IPS-18a (cell line): ENCODE measurements around the gene KSR2.
"Not testable (repeated sequence)": the region's sequence is repeated elsewhere in the genome, so short reads cannot be mapped to it uniquely, and the experiment has no call there.

Source experiments
- H3K27ac ChIP-seq: one replicate; pipeline ENCODE4 v1.5.1; 2013; ENCODE audit warnings: low read length
- H3K27me3 ChIP-seq: one replicate; pipeline ENCODE4 v1.6.1; 2013; ENCODE audit warnings: mild to moderate bottlenecking, low read length; ENCODE audit not compliant: control insufficient read depth, insufficient read depth
- H3K36me3 ChIP-seq: one replicate; pipeline ENCODE4 v1.6.1; 2013; ENCODE audit warnings: low read depth, low read length; ENCODE audit not compliant: control insufficient read depth
- H3K4me1 ChIP-seq: one replicate; pipeline ENCODE4 v1.6.1; 2013; ENCODE audit warnings: low read depth, low read length; ENCODE audit not compliant: control insufficient read depth
- H3K4me3 ChIP-seq: one replicate; pipeline ENCODE4 v1.5.1; 2013; ENCODE audit warnings: low read length
- H3K9ac ChIP-seq: one replicate; pipeline ENCODE4 v1.6.1; 2013; ENCODE audit warnings: mild to moderate bottlenecking, low read length, moderate library complexity
- H3K9me3 ChIP-seq: one replicate; pipeline ENCODE4 v1.6.1; 2013; ENCODE audit warnings: low read depth, low read length; ENCODE audit not compliant: control insufficient read depth

The KSR2 gene

DNA sequence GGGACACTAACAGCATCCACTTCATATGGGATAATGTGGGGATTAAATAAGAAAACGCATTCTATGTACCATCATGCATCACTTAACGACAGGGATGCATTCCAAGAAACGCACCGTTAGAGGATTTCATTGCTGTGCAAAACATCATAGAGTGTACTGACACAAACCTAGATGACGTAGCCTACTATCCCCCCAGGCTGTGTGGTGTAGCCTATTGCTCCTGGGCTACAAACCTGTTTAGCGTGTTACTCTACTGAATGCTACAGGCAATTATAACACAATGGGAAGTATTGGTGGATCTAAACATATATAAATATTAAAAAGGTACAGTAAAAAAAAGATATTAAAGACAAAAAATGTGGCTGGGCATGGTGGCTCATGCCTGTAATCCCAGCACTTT is 230.6 kb downstream of the KSR2 start:
- Histone ChIP-seq H3K4me1 (peaks cover 2% of the 10 kb centered on the region), H3K36me3 (no peaks in the 10 kb centered on the region), H3K9me3 (no peaks in the 10 kb centered on the region), H3K4me3 (no peak overlapping the region), H3K27me3 (no peaks in the 10 kb centered on the region), H3K9ac (no peak overlapping the region), H3K27ac (no peak overlapping the region)

DNA sequence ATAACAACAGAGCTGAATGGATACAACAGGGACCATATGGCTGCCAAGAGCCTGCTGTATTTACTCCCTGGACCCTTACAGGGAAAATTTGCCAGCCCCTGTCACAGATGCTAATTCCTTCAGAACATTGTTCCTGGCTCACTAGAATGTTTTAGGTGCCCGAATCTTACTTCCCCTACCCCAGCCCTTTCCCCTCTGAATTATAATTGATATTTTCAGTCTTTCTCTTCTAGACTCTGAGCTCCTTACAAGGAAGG is 235.3 kb downstream of the KSR2 start:
- Histone ChIP-seq H3K27me3 (no peaks in the 10 kb centered on the region), H3K27ac (no peak overlapping the region), H3K4me3 (no peak overlapping the region), H3K36me3 (no peaks in the 10 kb centered on the region), H3K9me3 (no peaks in the 10 kb centered on the region), H3K4me1 (peaks cover 2% of the 10 kb centered on the region), H3K9ac (no peak overlapping the region)

DNA sequence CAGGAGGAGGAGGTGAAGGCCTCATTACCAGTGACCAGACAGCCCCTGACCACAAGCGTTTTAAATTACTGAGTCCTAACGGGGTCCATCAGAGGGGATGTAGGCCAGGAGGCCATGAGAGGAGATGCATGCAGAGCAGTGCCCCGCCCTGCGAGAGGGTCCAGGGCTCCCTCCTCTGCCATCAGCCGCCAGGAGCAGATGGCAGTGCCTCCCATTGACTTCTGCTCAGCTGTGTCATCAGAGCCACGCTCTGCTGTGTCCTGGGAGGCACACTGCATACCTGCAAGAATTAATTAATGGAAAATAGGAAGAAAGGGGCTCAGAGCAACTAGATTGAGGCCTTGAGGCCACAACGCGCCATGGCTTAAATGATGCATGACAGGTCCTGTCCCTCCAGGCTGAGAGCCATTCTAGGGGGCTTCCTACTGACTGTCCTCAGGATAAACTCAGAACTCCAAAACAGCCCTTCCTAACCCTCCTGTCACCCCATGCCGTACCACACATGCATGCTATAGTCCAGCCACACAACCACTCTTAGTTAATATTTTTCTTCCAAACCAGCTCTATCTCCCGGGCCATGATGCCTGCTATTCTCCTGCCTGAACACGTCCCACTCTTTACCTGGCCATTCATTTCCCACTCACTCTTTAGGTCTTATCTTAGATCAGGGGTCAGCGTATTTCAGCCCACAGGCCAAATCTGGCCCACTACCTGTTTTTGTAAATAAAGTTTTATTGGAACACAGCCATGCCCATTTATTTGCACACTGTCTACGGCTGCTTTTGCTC is 235.8 kb downstream of the KSR2 start:
- H3K9me3 ChIP-seq, result no peaks in the 10 kb centered on the region
- H3K9ac ChIP-seq, result no peak overlapping the region

DNA sequence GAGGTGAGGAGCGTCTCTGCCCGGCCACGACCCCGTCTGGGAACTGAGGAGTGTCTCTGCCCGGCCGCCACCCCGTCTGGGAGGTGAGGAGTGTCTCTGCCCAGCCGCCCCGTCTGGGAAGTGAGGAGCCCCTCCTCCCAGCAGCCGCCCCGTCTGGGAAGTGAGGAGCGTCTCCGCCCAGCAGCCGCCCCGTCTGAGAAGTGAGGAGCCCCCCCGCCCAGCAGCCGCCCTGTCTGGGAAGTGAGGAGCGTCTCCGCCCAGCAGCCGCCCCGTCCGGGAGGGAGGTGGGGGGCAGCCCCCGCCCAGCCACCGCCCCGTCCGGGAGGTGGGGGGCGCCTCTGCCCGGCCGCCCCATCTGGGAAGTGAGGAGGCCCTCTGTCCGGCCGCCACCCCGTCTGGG is 237.7 kb downstream of the KSR2 start:
- H3K27me3 ChIP-seq, H3K9ac ChIP-seq: not testable (repeated sequence)

More for the DNA sequence above, 235.8 kb downstream of the KSR2 start:
- H3K27me3 ChIP-seq, result no peaks in the 10 kb centered on the region
- no peak overlapping the region for H3K27ac ChIP-seq
- H3K4me1 ChIP-seq, result peaks cover under 1% of the 10 kb centered on the region
- no peak overlapping the region for H3K4me3 ChIP-seq
- H3K36me3 ChIP-seq, result no peaks in the 10 kb centered on the region

DNA sequence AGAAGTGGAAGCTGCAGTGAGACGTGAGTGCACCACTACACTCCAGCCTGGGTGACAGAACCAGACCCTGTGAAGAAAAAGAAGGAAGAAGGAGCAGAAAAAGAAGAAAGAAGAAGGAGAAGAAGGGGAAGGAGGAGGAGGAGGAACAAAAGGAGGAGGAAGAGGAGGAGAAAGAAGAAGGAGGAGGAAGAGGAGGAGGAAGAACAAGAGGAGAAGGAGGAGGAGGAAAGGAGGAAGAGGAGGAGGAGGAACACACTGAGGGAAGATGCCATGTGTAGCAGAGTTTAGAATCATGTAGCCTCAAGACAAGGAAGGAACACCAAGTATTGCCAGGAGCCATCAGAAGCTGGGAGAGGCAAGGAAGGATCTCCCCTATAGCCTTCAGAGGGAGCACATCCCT is 241.5 kb downstream of the KSR2 start:
- Histone ChIP-seq H3K4me3 (no peak overlapping the region), H3K36me3 (no peaks in the 10 kb centered on the region), H3K27me3 (no peaks in the 10 kb centered on the region), H3K27ac (no peak overlapping the region), H3K9ac (no peak overlapping the region), H3K9me3 (no peaks in the 10 kb centered on the region), H3K4me1 (no peaks in the 10 kb centered on the region)

More for the DNA sequence above, 237.7 kb downstream of the KSR2 start:
- not testable (repeated sequence) for H3K9me3 ChIP-seq, H3K4me3 ChIP-seq, H3K4me1 ChIP-seq, H3K36me3 ChIP-seq, H3K27ac ChIP-seq

DNA sequence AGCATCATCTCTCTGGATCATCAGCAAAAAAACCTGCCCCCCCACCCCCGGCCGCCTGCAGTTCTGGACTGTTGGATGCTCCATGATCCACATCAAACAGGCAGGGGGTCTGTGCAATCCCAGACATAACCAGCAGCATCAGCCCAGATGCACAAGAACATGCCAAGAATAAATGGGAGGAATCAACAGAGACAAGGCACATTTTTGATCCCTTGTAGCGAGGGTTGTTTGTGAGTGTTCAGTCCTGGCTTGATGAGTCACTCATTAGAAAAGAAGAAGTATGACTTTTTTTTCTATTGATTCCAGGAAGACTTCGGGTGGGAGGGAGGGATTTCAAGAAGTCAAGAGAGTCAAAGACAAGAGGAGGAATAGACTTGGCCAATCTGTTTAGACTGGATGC is 244.2 kb downstream of the KSR2 start:
- no peak overlapping the region for H3K4me3 ChIP-seq
- H3K9me3 ChIP-seq, result no peaks in the 10 kb centered on the region
- H3K36me3 ChIP-seq, result no peaks in the 10 kb centered on the region
- no peaks in the 10 kb centered on the region for H3K4me1 ChIP-seq
- no peak overlapping the region for H3K27ac ChIP-seq
- no peaks in the 10 kb centered on the region for H3K27me3 ChIP-seq
- H3K9ac ChIP-seq, result no peak overlapping the region

DNA sequence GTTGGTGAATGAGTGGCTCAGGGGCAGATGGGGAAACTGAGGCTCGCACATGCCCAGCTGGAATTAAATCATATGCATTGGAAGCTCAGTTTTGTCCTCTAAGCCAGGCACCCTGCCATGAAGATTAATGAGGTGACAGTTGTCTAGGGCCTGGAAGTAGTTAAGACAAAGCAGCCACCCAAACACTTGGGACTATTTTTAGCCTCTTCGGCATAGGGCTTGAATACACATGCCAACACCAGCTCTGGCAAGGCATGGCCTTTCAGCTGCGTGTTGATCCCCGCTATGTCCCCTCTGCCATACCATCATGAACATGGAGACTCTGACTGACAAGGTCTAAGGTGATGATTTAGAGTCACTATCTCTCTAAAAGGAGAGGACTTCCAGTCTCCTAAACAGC is 250.2 kb downstream of the KSR2 start:
- Histone ChIP-seq H3K36me3 (no peaks in the 10 kb centered on the region), H3K27me3 (no peaks in the 10 kb centered on the region), H3K9ac (no peak overlapping the region), H3K4me3 (no peak overlapping the region), H3K9me3 (no peaks in the 10 kb centered on the region), H3K4me1 (no peaks in the 10 kb centered on the region), H3K27ac (no peak overlapping the region)

DNA sequence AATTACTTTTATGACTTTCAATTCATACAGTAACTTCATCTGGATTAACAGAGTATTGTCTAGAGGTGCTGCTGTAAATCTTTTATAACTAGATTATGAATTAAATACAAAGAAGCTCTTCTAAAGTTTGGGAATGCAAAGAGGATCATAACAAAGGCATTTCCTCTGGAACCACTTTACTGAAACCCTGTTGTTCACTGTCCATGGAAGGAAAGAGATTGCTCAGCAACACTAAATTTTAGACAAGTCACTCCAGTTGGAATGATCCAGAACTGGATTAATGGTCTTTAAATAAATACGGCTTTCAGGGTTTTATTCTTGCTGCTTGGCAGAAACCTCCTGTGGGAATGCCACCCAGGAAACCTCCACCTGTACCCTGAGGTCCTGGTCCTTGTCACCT is 250.6 kb downstream of the KSR2 start:
- no peaks in the 10 kb centered on the region for H3K27me3 ChIP-seq
- no peak overlapping the region for H3K4me3 ChIP-seq
- no peaks in the 10 kb centered on the region for H3K36me3 ChIP-seq
- H3K4me1 ChIP-seq, result no peaks in the 10 kb centered on the region
- no peak overlapping the region for H3K27ac ChIP-seq
- H3K9me3 ChIP-seq, result no peaks in the 10 kb centered on the region
- no peak overlapping the region for H3K9ac ChIP-seq

DNA sequence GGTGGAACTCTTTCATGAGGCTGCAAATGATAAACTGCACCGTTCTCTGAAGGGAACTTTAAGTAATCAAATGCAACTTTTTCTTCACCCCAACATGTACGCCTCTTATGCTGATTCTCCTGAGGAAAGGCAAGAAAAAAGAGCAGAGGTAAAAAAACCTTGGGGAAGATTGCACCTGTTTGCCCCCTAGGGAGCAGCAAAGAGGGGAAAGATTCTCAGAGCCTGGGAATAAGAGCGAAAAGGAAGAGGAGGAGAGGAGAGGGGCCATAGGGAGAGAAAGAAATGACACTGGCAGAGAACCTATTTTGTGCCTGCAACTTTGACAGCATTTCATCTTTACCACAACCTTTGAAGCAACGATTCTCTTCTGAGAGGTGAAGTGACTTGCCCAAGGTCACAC is 254.6 kb downstream of the KSR2 start:
- no peak overlapping the region for H3K9ac ChIP-seq
- no peak overlapping the region for H3K27ac ChIP-seq
- no peak overlapping the region for H3K4me3 ChIP-seq
- H3K36me3 ChIP-seq, result no peaks in the 10 kb centered on the region
- H3K27me3 ChIP-seq, result no peaks in the 10 kb centered on the region
- no peaks in the 10 kb centered on the region for H3K4me1 ChIP-seq
- no peaks in the 10 kb centered on the region for H3K9me3 ChIP-seq

DNA sequence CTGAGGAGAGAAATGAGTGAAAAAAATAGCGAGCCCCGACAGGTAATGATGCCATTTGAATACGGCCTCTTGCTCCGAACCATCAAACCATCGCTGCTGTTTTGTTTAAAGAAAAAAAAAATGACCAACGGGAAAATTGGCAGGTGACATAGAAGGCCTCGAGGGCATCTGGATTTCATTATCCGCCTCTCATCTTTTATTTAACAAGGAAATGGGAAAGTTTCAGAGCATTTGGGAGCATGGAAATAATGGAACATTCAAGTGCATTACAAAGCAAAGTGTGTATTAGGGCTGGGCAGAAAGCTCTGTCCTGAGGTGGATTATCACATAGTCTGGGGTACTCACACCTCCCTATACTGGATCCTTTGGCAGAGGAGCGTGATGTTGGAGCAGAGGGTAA is 258.7 kb downstream of the KSR2 start:
- no peaks in the 10 kb centered on the region for H3K9me3 ChIP-seq

DNA sequence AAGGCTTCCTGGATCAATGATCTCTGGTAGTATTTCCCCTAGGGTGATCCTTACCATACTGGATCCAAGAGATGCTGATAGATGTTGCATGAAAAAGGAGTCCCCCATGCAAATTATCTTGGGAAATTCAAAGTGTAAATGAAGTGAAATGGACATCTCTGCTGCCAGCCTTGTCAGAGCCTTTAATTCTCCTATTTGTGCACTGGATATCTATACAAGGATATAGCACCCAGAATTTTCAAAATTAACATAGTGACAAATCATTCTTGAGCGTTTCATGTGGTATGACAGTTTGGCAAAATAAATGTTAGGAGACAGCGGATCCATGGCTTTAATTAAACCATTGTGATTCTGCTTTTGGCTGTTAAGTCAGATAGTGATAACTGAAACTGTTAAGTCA is 260.9 kb downstream of the KSR2 start:
- H3K27ac ChIP-seq, result no peak overlapping the region
- no peaks in the 10 kb centered on the region for H3K27me3 ChIP-seq
- no peaks in the 10 kb centered on the region for H3K36me3 ChIP-seq
- H3K9ac ChIP-seq, result no peak overlapping the region
- no peak overlapping the region for H3K4me3 ChIP-seq
- no peaks in the 10 kb centered on the region for H3K9me3 ChIP-seq
- H3K4me1 ChIP-seq, result peaks cover 12% of the 10 kb centered on the region

More for the DNA sequence above, 258.7 kb downstream of the KSR2 start:
- no peak overlapping the region for H3K9ac ChIP-seq
- no peaks in the 10 kb centered on the region for H3K27me3 ChIP-seq
- H3K4me1 ChIP-seq, result no peaks in the 10 kb centered on the region
- no peaks in the 10 kb centered on the region for H3K36me3 ChIP-seq
- no peak overlapping the region for H3K27ac ChIP-seq
- H3K4me3 ChIP-seq, result no peak overlapping the region

DNA sequence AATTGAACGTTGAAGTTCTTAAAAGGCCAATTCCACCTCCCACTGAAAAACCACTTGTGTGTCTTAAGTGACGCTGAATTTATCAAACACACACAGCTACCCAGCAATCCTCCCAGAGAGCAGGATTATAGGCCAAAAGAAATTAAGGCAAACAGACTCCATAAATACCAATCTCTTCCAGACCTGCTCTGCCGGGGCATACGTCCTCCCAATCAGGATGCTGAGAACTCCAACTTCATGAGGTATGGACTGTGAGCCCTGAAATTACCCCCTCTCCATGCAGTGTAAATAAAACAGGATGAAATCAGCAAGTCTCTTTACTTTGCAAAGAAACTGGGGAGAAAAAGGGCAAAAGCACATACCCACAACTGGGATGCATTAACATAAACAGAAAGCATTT is 265.2 kb downstream of the KSR2 start:
- no peaks in the 10 kb centered on the region for H3K9me3 ChIP-seq
- peaks cover 12% of the 10 kb centered on the region for H3K4me1 ChIP-seq
- H3K4me3 ChIP-seq, result no peak overlapping the region
- no peak overlapping the region for H3K9ac ChIP-seq
- no peaks in the 10 kb centered on the region for H3K36me3 ChIP-seq
- no peak overlapping the region for H3K27ac ChIP-seq
- H3K27me3 ChIP-seq, result no peaks in the 10 kb centered on the region
